ENCODE results near the gene MYO5C.
"Not testable (repeated sequence)": the region's sequence is repeated elsewhere in the genome, so short reads cannot be mapped to it uniquely, and the experiment has no call there.

MYO5C gene

DNA sequence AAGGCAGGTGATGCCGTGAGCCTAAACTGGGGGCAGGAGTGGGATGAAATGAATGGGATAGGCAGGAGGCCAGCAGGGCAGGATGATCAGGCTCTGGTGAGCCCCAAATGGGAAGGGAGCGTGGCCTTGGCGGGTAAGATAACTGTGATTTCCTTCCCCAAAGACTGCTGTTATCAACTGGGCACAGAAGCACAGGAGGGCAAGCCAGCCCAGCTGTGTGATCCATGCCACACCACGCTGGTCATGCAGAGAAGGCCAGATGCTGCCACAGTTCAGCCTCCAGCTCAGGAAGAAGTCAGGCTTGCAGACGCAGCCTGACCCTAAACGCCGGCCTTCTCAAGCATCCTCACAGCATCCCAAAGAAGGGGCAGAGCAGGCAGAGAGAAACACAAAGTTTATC, 52.3 kb downstream of the MYO5C start:
- DNase-seq = no peak

DNA sequence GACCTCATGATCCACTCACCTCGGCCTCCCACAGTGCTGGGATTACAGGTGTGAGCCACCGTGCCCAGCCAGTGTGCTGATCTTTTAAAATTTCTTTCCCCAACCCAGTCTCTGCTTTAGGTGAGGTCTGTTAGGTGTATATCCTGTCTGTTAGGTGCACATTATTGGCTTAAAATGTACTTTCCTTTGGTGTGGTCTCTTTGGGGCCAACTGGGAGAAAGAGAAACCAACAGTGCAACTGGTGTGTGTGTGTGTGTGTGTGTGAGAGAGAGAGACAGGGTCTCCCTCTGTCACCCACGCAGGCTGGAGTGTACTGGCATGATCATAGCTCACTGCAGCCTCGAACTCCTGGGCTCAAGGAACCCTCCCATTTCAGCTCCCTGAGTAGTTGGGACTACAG, 54.1 kb downstream of the MYO5C start:
- DNase-seq = no peak

DNA sequence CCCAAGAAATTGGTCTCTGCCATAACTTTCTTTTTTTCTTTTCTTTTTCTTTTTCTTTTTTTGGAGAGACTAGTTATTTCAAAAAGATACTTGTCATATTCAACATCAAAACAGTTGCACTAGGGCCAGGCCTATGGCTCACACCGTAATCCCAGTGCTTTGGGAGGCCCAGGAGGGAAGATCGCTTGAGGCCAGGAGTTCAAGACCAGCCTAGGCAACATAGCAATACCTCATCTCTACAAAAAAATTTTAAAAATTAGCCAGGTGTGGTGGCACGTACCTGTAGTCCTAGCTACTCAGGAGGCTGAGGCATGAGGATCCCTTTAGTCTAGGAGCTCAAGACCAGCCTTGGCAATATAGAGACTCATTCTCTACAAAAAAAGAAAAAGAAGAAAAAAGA, 55.4 kb downstream of the MYO5C start:
- DNase-seq = no peak

DNA sequence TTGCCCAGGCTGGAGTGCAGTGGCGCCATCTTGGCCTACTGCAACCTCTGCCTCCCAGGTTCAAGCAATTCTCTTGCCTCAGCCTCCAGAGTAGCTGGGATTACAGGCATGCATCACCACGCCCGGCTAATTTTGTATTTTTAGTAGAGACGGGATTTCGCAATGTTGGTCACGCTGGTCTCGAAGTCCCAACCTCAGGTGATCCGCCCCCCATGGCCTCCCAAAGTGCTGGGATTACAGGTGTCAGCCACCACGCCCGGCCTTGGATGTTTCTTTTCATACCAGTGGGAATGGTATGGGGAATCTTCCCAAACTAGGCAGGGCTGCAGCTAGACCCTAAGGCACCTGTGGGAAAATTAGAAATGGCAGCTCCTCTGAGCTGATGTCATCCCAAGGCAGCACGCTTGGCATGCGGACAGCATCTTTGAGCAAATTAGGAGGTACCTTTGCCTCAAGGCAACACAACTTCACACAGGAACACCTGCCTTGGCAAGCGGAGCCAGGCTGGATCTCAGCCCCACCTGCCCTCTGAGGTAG, 56.5 kb downstream of the MYO5C start:
- not testable (repeated sequence) for DNase-seq

DNA sequence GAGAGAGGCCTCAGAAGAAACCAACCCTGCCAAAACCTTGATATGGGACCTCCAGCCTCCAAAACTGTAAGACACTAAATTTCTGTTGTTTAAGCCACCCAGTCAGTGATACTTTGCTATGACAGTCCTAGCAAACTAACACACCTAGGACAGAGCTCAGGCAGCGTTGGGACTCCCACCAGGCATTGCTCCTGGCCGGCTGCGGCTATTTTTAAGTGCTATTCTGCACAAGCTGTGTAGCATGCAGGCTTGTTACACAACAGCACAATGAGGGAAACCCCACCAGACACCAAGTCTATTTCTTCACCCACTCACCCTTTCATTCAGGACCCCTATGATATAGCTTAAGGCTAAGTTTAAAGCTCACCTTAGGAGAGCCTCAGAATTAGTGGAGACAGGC, 57.5 kb downstream of the MYO5C start:
- no peak for DNase-seq

DNA sequence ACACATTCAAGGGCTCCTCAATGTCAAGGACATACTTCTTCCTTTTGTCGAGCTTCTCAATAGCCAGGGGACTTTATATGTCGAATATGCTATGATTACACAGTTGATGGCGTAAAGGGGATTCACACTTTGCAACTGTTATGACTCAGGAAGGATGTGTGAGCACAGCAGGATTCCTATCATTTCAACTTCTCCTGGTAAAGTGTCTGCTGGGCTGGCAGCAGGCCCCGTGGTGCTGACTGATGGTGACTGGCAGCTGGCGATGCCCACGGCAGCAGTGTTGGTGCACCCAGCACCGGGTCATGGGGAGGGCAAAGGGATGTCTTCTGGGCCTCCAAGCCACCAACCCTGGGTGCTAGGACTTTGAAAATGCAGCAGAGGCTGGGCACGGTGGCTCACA, 59.6 kb downstream of the MYO5C start:
- DNase-seq = no peak

DNA sequence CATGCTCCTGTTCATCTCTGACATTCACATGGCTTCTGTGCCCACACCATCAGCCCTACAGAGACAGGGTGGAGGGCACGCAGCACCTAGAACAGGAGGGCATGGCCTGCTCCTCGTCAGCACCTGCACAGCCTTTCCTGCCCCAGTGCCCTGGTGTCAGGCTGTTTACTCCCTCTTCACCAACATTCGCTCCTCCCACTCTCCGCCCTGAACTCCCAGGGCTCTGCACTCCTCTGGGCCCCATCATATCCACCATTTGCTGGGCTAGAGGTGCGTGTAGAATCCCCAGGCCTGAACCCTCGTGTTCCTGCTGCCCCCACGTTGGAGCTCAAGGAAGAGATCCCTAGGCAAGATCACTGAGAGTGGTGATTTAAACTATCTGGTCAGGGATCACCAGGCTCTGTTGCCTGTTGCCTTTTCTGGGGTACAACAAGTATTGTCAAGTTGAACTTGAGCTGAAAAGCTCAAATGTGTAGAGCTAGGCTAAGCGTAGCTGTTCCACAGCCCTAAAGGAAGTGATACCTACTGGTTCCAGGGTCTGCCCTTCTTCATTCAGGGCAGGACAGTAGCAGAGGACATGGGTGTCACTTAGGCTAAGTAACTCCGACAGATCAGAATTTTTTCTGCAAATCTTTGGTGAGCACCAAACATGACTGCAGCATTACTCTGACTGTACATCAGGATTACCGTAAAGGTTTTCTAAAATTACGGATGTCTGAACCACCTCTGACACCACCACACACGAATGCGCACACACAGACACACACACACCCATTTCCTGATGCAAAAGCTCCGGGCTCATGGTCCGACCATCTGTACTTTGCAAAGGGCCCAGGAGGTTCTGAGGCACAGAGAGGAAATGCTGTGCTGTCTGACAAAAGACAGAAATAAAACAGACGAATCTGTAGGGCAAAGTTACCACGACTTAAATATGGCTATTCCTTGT, 60.7 kb downstream of the MYO5C start:
- DNase-seq = no peak

DNA sequence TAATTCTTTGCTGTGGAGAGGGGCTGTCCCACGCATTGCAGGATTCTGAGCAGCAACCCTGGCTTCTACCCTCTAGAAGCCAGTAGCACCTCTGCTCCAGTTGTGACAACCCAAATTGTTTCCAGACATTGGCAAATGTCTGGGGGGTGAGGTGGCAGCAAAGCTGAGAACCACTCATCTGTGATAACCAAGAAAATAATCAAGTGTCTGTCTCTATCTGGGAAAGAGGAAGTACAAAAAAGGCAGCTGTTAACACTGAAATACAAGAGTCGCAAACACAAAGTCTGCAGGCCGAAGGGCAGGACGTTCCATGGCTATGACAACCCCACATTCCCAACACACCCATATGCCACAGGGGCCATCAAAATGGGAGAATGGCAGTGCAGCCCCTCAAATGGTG, 62.2 kb downstream of the MYO5C start:
- no peak for DNase-seq

DNA sequence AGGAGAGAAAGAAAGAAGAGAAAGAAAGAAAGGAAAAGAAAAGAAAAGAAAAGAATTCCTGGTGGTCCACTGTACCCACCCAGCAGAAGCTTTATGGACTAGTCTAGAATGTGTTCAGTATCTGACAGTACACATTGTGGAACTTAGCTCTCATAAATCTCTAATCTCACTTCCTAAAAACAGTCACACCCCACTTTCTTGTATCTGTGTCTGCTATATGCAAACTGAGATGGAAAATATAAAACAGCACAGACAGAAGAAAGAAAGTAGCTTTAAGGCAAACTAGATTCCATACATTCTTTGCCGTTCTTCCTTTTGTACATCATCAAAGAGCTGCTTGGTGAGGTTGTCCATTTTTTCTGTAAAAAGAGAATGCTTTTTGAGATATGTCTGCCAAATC, 63.3 kb downstream of the MYO5C start:
- DNase-seq = no peak

DNA sequence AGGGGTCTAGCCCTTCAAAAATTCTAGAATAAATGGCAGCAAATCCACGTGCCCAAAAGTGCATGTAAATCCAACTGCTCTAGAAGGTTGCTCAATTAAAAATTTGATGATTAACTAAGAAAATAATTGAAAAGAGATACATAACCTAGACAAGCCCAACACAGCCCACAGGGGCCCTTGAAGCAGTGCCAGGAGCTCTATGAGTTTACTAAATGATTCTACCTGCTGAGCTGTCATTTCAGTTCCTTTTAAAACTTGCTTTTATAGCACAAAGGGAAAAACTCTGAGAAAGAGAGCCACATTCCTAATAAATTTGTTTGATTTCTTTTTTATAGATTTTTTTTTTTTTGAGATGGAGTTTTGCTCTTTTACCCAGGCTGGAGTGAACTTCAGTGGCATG, 65.5 kb downstream of the MYO5C start:
- no peak for DNase-seq

DNA sequence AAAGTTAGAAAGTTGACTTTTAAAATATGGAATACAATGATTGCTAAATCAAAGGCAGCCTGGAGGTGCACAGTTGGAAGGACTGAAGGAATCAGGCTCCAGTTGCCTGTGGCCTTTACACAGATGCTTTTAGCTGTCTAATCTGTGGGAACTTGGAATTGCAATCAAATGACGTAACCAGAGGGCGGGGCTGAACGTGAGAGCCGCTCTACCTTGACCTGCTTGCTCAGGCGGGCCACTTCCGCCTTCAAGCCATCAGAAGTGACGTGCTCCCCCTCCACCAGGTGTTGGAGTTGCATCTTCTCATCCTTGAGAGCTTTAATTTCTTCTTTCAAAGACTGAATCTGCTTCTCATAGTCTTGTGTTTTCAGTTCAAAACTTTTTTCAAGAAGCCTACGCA, 66.7 kb downstream of the MYO5C start:
- peak; percentile 75 for DNase-seq

DNA sequence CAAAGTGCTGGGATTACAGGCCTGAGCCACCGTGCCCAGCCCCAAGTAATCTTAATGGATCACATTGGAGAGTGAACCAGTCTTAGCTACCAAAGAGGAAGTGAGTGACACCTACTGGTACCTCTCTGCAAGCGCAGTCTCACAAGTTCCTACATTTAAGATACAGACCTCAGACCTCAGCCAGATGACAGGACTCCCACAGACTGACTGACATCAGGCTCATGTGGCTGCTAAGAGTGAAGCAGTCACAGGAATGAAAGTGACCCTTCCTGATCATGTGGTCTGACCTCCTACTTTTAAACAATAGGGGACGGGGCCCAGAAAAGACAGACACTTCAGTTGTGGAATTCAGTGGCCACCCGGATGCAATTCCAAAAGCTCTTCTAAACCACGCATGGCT, 68.1 kb downstream of the MYO5C start:
- peak; percentile 82 for DNase-seq

DNA sequence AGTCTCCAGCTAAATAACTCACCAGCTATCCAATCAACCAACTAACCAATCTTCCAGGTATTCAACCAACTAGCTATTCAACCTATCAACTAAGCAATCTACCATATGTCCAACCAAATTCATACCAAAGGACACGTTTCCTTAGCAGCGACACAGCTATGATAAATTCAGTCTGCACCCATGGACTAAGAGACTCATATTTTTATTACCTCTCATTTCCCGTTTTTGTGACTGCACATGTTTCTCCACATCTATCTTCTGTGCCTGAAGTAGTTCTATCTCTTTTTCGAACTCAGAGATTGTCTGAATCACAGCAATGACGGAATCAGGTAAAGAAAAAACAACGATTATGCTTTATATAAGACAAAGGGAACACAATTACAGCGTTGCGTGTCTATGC, 70.4 kb downstream of the MYO5C start:
- DNase-seq = no peak

DNA sequence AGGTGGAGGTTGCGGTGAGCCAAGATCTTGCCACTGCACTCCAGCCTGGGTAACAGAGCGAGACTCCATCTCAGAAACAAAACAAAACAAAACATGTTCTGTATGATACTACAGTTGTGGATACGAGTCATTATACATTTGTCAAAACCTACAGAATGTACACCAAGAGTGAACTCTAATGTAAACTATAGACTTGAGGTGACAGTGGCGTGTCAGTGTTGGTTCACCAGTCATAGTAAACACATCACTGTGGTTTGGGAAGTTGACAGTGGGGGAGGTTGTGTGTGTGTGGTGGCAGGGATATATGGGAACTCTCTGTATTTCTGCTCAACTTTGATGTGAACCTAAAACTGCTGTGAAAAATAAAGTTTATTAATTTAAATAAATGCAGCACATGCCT, 71.4 kb downstream of the MYO5C start:
- no peak for DNase-seq

DNA sequence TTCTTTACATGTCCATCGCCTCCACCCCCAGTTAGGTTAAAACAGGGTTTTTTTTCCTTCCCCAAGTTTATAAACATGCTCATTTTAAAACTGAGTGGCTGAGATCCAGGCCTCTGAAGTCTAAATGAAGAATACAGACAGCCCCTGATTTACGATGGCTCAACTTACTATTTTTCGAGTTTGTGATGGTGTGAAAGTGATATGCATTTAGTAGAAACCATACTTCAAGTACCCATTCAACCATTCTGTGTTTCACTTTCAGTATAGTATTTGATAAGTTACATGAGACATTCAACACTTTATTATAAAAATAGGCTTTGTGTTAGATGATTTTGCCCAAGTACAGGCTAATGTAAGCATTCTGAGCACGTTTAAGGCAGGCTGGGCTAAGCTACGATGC, 73.9 kb downstream of the MYO5C start:
- no peak for DNase-seq

DNA sequence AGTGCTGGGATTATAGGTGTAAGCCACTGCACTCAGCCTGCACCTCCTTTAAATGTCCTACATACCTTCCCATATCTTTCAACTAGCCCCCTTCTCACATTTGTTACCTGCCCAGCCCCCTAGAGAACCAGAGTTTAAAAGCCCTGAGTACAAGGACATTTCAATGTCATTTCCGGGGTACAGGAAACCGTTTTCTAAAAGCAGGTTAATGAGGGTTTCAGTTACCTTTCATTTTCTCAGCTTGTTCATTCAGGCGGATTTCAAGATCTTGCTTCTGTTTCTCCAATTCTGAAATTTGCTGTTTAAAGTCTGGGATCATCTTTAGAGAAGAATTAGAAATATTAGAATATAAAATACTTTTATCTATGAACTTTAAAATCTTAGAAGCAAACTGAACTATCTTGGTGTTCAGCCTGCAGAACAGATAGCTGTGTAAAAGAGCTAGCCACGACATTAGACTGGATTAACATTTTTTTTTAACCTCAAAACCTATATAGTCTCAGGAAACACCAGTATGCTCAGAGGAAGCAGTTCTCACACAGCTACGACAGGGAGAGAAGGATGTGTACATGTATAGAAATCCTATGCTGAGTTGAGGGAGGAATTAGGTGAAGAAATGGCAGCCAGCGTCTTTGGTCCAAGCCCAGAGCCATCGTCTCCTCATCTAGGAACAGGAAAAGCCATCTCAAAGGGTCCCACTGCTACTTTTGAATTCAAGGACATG, 74.5 kb downstream of the MYO5C start:
- DNase-seq = no peak

DNA sequence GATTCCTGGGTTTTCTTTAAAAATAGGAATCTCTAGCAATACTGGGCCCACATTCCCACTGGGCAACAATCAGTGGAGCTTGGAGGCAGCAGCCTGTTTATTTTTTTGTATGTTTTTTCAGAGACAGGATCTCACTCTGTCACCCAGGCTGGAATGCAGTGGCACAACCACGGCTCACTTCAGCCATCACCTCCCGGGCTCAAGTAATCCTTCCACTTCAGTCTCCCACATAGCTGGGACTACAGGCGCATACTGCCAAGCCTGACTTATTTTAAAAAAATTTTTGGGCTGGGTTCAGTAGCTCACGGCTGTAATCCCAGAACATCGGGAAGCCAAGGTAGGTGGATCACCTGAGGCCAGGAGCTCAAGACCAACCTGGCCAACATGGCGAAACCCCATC, 75.4 kb downstream of the MYO5C start:
- DNase-seq = no peak

DNA sequence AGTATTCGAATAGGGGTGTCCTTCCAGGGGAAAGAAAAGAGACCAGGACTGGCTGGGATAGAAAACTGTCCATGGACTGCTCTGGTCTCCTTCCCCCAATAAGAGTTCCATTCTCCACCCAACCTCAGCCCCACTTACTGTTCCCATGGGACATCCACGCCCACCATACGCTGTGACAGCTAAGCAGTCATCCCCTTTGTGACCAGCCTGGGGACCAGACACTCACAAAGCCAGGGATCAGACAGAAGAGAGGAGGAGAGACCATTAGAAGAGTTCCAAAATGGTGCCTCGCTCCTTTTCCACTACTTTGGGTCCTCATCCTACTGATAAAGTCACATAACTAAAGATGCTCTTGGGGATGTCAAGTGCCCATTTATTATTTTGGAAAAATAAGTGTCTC, 76.8 kb downstream of the MYO5C start:
- no peak for DNase-seq

DNA sequence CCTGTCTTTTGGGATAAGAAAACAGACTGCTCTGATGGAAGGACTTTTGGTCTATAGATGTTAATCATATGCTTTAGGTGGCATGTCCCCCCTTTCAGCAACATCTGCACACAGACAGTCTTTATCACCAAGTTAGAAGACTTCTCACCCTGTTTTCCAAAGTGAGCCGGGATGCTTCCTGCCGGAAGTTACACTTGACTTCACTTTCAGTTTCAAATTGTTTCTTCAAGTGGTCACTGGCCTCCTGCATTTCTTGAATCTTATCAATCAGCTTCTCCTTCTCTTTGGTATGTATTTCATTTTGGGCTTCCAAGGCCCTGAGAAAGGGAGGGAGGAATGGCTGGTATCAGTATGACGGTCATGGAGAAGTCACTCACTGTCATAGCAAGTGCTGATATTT, 77.2 kb downstream of the MYO5C start:
- DNase-seq = no peak

DNA sequence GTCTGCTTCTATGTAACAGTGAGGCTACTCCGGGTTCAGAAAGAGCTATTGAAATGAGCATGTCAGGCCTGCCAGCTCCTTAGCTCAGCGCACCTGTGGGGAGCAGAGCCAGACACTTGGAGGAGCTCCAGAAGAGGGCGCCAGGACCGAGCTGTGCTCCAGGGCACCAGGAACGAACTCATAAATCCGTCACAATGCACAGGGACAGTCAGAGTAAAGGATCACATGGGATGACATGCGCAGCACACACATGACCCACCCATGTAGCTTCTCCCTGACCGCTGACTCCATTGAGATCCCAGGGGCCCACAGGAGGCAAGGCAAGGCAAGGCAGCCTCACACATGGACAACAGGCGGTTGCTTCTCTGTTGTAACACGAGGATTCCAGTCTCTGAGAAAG, 78.4 kb downstream of the MYO5C start:
- DNase-seq = peak; percentile 14

DNA sequence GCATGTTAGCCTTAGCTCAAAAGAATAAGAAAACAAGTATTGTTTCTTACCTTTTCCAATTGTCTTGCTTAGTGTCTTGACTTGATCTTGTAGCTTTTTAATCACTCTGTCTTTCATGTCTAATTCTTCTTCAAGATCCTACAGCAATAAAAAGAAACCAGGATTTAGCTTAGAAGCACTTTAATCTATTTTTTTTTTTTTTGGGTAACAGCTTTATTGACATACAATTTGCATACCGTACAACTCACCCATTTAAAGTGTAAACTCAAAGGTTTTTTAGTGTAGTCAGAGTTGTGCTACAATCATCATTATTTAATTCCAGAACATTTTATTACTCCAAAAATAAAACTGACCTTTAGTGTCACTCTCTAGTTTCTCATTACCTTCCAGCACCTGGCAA, 81.1 kb downstream of the MYO5C start:
- DNase-seq = no peak

DNA sequence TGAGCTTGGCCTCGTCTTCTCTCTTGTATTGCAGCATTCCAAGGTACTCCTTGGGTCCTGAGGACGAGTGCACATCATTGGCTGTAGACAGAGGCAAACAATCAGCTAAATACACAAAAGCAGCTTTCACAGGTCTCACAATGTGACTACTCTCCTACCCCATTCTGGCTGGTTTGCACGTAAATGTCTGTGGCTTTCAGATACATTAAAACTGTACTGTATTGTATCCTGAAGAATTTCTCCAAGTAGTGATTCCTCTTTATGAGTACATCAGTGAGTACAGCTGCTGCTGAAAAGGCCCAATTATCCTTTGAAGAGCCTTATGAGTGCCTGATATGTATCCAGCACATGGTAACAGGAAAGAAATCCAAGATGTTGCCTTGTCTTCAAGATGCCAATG, 82.4 kb downstream of the MYO5C start:
- DNase-seq = no peak

DNA sequence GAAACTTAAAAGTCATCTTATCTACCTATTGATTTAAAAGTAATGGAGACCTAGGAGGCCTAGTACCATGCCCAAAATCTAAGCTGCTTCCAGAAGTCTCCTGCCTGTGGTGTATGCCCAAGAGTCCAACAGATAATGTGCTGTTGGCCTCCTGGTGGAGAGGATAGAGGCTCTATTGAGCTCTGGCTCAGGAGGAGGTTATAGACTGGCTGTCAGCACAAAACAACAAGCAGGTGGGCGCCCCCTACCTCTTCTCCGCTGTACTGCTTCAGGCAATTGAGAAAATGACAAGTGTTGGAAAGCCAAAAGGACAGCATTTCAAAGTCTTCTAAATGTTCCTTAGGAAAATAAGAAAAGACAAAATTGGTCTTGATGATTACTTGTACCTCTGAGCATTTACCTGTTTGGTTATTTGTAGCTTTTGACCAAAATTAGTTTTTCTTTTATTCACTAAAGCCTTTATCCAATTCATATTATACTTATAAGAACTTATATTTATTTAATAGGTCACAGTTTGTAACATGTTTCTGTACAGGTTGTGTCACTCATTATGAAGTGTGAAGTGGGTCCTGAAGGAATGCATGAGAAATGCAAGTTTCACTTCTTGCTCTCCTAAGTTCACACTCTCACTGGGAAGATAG, 87.2 kb downstream of the MYO5C start:
- peak; percentile 73 for DNase-seq

DNA sequence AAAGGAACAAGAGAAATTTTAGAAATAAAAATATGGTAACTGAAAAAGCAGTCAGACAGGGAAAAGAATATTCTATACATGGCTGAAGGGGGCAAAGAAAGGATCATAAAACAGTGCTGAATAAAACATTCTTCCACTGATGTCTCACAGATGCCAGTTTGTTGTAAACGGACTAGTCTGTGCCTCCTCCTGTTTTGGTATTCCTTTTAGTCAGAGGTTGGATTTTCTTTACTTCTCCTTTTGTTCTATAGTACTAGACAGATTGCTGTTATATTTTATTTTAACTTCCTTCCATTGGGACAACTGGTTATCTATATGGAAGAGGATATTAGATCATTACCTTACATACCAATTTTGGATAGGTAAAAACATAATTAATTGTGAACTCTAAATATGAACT, 88.4 kb downstream of the MYO5C start:
- no peak for DNase-seq
